Neural crest cell (in vitro differentiated cells): ENCODE data around the gene ZEB2. TPM values are rescaled to one million over a fixed set of nuclear protein-coding genes. Genes with fewer than 3 reads are reported as not detected.

Experiments
- DNase-seq: peaks from one replicate; pipeline ENCODE4 v3.0.0; 2021; ENCODE audit warnings: low read depth, mixed read lengths, low spot score
- H3K27ac Mint-ChIP-seq: one replicate; pipeline ENCODE4 v1.8.0; 2021; ENCODE audit warnings: mild to moderate bottlenecking, mixed read lengths; ENCODE audit not compliant: unreplicated experiment
- H3K27me3 Mint-ChIP-seq: 2 replicates; pipeline ENCODE4 v1.8.0; 2021; ENCODE audit warnings: low read depth, mild to moderate bottlenecking, mixed read lengths
- H3K36me3 Mint-ChIP-seq: 2 replicates; pipeline ENCODE4 v1.8.0; 2021; ENCODE audit warnings: low read depth, mild to moderate bottlenecking, mixed read lengths
- H3K4me1 Mint-ChIP-seq: 2 replicates; pipeline ENCODE4 v1.8.0; 2021; ENCODE audit warnings: mixed read lengths
- H3K4me3 Mint-ChIP-seq: one replicate; pipeline ENCODE4 v1.8.0; 2021; ENCODE audit warnings: mild to moderate bottlenecking, mixed read lengths
- H3K9me3 Mint-ChIP-seq: 2 replicates; pipeline ENCODE4 v1.8.0; 2021; ENCODE audit warnings: mixed read lengths
- CTCF ChIP-seq: fragments of 200-600 bp; sonication (generic); conservative IDR thresholded peaks from 2 replicates; pipeline ENCODE4 v1.5.0; 2021; ENCODE audit warnings: antibody characterized with exemption, mild to moderate bottlenecking
- total RNA-seq: library from RNA; stranded (reverse); gene quantifications from 2 replicates; pipeline ENCODE4 v1.2.1, GENCODE V29; 2021

ZEB2 gene
- total RNA-seq, 1 donor from 2014 or later: 192 TPM

- Mint-ChIP-seq H3K27ac (peak overlapping the region; percentile 61), H3K4me3 (peak overlapping the region; percentile 66)
Measured at GRCh38 chr2:144503242-144503641, 16.7 kb downstream of the ZEB2 start.

GRCh38 chr2:144502369-144502768, 17.6 kb downstream of the ZEB2 start:
- Mint-ChIP-seq H3K27ac (peak overlapping the region; percentile 92), H3K27me3 (no peaks in the 10 kb centered on the region), H3K36me3 (peaks cover 11% of the 10 kb centered on the region), H3K4me1 (peaks cover 79% of the 10 kb centered on the region), H3K9me3 (no peaks in the 10 kb centered on the region), H3K4me3 (peak overlapping the region; percentile 45)
- TF ChIP-seq CTCF: no peak
- DNase-seq: no peak

More at GRCh38 chr2:144503242-144503641, 16.7 kb downstream of the ZEB2 start:
- H3K4me1 Mint-ChIP-seq: peaks cover 85% of the 10 kb centered on the region
- no peak for DNase-seq
- no peaks in the 10 kb centered on the region for H3K27me3 Mint-ChIP-seq
- H3K9me3 Mint-ChIP-seq: no peaks in the 10 kb centered on the region
- TF ChIP-seq CTCF: no peak
- peaks cover 9% of the 10 kb centered on the region for H3K36me3 Mint-ChIP-seq

GRCh38 chr2:144501627-144502026, 18.3 kb downstream of the ZEB2 start:
- Mint-ChIP-seq H3K36me3 (peaks cover 16% of the 10 kb centered on the region), H3K4me3 (no peak overlapping the region), H3K4me1 (peaks cover 80% of the 10 kb centered on the region), H3K27ac (no peak overlapping the region), H3K9me3 (no peaks in the 10 kb centered on the region), H3K27me3 (no peaks in the 10 kb centered on the region)
- no peak for TF ChIP-seq CTCF
- no peak for DNase-seq

GRCh38 chr2:144501118-144501517, 18.8 kb downstream of the ZEB2 start:
- DNase-seq: no peak
- Mint-ChIP-seq H3K4me1 (peaks cover 80% of the 10 kb centered on the region), H3K27ac (no peak overlapping the region), H3K36me3 (peaks cover 16% of the 10 kb centered on the region), H3K4me3 (no peak overlapping the region), H3K27me3 (no peaks in the 10 kb centered on the region), H3K9me3 (no peaks in the 10 kb centered on the region)
- no peak for TF ChIP-seq CTCF

GRCh38 chr2:144500563-144500962, 19.4 kb downstream of the ZEB2 start:
- Mint-ChIP-seq H3K27me3 (no peaks in the 10 kb centered on the region), H3K36me3 (peaks cover 16% of the 10 kb centered on the region), H3K27ac (no peak overlapping the region), H3K9me3 (no peaks in the 10 kb centered on the region), H3K4me1 (peaks cover 80% of the 10 kb centered on the region), H3K4me3 (no peak overlapping the region)
- no peak for TF ChIP-seq CTCF
- no peak for DNase-seq

GRCh38 chr2:144498277-144498676, 21.6 kb downstream of the ZEB2 start:
- H3K4me3 Mint-ChIP-seq: no peak overlapping the region
- H3K27me3 Mint-ChIP-seq: no peaks in the 10 kb centered on the region
- TF ChIP-seq CTCF: no peak
- peaks cover 73% of the 10 kb centered on the region for H3K4me1 Mint-ChIP-seq
- peak overlapping the region; percentile 55 for H3K27ac Mint-ChIP-seq
- H3K9me3 Mint-ChIP-seq: no peaks in the 10 kb centered on the region
- H3K36me3 Mint-ChIP-seq: peaks cover 24% of the 10 kb centered on the region
- no peak for DNase-seq
